NT2/D1 (cell line): ENCODE measurements around the gene PMM1.

Source experiments
- SUZ12 ChIP-seq: IDR thresholded peaks from 2 replicates; pipeline ENCODE4 v1.6.1; 2011; ENCODE audit not compliant: insufficient read length, insufficient read depth; ENCODE audit errors: extremely low read depth
- YY1 ChIP-seq: IDR thresholded peaks from 2 replicates; pipeline ENCODE4 v1.6.1; 2011; ENCODE audit not compliant: insufficient read length, insufficient read depth
- ZNF274 ChIP-seq: IDR thresholded peaks from 2 replicates; pipeline ENCODE4 v1.6.1; 2011; ENCODE audit warnings: mild to moderate bottlenecking, low read depth, low read length

DNA sequence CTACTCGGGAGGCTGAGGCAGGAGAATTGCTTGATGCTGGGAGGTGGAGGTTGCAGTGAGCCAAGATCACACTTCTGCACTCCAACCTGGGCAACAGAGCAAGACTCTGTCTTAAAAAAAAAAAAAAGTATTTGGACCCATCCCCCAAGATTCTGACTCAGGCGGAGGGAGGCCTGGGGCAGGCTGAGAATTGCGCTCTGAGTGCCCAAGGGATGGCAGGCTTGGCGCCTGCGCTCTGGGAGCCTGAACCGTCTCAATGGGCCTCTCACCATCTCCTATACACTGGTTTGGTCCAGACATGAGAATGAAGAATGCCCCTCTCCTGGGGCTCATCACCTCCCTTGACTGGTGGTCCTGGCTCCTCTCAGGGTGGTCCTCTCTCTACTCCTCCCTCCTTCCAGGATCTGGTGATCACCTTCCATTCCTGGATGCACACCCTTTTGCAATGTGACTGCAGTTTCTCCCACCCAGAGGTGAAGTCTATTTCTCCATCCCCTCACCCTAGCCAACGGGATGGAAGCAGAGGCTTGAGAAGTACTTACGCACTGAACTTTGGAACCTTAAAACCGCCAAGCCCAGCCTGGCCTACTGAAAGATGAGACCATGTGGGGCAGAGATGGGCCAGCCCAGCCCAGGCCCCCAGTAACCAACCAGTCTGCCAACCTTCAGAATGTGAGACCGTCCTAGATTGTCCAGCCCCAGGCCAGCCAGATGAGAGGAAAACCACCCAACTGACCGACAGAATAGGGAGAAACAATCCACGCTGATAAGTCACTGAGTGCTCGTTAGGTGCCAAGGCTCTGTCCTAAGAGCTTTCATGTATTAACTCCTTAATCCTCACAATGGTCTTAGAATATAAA is 50.3 kb downstream of the PMM1 start:
- no peak for TF ChIP-seq YY1
- no peak for TF ChIP-seq SUZ12
- no peak for TF ChIP-seq ZNF274
